GM19328 (cell line): ENCODE data around the gene CIZ1.
"Not testable (repeated sequence)": the region's sequence is repeated elsewhere in the genome, so short reads cannot be mapped to it uniquely, and the experiment has no call there.

Experiments
- ATAC-seq: cut with Tn5 transposase; IDR thresholded peaks from one replicate; pipeline ENCODE4 v1.9.1; 2021; ENCODE audit warnings: mild to moderate bottlenecking, moderate library complexity; ENCODE audit not compliant: unreplicated experiment

CIZ1 gene

DNA sequence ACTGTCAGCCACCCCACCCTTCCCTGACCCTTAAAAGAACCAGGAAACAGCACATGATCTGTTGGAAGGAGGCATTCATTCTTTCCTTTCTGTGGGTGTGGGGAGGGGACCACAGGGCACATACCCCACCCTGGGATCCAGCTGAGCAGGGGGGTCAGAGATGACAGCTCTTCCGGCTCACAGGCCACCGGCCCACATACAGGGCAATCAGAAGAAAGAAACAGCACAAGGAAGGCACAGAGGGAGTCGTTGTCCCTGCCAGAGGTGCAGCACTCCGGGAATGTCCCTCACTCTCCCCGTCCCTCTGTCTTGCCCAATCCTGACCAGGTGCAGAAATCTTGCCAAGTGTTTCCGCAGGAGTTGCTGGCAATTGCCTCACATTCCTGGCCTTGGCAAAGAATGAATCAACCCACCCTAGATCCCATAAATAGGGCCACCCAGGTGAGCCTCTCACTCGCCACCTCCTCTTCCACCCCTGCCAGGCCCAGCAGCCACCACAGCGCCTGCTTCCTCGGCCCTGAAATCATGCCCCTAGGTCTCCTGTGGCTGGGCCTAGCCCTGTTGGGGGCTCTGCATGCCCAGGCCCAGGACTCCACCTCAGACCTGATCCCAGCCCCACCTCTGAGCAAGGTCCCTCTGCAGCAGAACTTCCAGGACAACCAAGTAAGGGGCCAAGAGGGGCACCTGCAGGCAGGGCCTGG lies 42.2 kb downstream of the CIZ1 start, which contains the start of gene LCN2:
Gene LCN2, plus strand, starts transcription at position 453 of the 701 bp plus-strand sequence. Its CDS starts 73 bp downstream, at position 526.
- no peak for ATAC-seq

DNA sequence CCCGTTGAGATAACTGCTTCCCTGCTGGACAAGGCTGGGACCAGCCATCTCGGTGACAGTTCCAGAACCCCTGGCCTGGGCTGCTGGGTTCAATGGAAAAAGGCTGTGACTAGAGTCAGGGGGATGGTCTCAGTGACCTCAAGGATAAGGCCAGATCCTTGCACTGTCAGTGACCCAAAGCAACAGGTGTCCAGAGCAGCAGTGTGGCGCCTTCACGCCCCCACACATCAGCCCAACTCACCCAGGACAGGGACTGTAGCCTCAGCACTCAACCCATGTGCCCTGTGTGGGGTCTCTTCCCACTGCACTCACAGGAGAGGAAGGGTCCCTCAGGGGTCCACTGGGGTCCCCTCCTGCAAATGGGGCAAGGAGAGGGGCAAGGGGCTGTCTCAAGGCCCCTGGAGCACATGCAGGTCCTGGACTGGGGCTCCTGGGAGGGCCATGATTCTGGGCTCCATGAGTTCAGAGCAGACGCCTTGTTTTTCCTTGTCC lies 42.8 kb downstream of the CIZ1 start:
- ATAC-seq: no peak

DNA sequence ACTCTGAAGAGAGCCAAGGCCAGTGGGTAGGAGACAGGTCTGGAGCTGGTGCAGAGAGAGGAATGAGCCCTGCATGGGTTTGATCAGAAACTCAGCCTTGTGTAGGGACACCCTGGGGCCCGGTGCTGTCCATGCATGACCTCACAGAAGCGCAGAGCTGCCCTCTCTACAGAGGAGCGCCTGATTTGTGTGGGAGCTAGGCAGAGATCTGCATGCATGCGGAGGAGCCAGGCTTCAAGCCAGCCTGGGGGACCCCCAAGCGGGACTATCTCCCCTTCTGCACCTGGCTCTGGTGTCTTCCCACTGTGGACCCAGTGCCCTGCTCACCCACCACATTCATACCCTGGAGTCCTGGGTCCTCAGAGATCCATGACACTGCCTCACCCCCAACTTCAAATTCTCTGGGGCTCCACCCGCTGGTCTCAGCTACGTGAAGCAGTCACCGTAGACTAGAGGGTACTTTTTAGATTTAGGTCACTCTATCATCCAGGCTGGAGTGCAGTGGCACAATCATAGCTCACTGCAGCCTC lies 44.7 kb downstream of the CIZ1 start:
- no peak for ATAC-seq

DNA sequence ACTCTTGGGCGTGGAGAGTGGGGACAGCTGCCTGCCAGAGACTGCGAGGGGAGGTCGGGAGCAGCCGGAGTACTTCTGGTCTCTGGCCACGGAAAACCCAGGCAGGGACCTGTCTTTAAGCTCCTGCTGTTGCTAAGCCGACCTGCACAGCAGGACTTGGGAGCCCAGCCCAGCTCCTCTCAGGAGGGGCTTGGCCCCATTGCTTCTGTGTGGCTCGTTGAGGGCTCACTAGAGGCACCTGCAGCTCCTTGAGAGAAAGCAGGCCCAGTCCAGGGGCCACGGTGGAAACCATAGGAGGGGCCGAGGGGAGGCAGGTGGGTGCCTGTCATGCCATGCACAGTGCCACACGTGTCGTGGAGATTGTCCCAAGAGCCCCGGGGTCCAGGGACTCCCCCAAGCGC lies 45.4 kb downstream of the CIZ1 start:
- ATAC-seq: no peak

DNA sequence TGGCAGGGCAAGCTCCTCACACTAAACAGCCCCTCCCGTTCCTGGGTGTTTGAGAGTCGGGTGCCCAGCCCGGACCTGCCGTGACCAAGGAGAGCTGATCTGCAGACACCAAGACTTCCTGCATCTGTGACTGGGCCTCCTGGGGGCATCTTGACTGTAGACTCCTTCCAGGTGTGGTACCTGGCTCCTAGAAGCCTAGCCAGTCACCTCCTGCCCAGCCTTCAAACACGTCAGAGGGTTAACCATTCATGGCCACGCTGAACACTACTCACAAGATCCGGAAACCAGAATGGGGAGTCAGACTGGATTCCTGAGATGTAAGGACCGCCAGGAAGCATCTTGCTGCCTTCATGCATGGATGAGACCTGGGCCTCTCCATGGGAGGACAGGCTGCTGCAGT lies 45.8 kb downstream of the CIZ1 start:
- ATAC-seq: no peak

DNA sequence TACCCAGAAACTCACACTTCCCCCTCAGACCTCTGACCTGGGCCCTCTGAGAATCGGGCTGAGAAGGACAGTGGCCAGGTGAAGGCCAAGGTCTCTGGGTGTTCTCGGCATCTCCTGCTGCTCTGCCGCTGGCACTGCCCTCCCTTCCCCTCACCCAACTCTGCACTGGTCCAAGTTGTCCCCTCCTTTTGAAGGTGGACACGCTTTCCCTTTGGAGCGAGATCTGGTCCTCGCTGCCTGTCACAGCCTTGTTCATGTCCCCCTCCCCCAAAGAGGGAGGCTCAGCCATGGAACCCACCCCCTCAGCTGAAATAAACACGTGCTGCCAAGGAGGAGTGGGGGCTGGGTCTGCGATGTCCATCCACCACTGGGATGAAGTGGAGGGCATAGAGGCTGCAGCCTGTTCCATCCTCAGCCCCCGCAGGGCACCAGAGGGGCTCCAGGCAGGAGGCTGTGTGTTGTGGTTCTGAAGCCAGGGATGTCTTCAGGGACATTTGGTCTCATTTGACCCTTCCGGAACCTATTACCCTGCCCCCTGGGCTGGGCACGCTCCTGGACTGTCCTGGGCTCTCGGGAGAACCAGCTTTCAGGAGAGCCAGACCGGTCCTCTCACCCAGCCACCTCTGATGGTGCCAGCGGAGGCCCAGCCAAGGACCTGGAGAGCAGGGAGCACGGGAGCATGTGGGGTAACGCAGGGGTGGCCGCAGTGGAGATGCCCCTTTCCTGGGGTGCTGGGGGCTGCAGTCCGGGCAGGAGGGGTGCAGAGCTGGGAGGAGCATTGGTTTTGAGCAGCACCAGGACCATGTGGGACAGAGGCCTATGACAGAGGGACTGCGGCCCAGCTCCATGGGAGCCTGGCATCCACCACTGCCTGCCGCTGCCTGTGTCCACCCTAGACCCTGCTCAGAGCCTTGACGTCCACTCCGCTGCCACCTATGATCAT lies 46.9 kb downstream of the CIZ1 start:
- no peak for ATAC-seq

DNA sequence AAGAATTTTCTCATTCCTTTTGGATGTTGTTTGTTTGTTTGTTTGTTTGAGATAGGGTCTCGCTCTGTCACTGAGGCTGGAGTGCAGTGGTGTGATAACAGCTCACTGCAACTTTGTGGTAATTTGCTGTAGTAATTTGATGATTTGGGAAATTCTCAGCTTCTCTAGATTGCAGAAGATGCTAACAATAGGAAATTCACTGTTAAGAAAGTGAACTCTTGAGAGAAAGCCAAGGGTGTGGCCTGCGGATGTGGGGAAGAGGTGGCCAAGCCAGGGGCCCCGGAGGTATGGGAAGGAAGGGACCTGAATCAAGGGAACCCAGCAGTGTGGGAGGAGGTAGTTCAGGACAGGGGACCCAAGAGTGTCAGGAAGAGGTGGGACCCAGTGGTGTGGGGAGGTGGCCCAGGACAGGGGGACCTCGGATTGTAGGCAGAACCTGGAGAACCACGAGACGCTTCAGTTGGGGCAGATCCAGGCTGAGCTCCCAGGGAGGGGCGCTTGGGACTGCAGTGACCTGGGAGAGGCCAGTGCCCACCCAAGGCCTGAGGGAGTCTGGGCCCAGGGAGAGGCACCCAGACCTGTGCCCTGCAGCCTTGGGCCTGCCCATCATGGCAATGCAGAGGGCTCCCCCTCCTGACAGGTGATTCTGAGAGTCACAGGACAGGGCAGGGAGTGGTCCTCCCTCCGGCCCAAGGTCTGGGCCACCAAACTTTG lies 47.7 kb downstream of the CIZ1 start:
- ATAC-seq: no peak

DNA sequence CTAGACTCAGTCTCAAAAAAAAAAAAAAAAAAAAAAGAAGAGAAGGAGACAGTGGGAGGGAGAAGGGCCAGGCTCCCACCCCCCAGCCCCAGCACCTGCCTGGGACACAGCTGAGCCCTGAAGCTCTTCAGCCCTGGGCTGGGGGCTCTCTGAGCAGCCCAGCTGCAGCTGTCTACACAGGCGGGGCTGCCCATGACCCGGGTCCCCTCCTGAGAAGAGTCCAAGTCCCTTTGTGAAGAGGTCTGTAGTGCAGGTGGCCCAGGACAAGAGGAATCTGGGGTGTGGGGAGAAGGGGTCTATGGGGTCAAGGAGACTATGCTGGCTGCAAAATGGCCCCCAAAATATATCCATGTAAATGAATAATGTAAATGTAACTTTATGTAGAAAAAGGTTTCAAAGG lies 48.8 kb downstream of the CIZ1 start:
- ATAC-seq: no peak

DNA sequence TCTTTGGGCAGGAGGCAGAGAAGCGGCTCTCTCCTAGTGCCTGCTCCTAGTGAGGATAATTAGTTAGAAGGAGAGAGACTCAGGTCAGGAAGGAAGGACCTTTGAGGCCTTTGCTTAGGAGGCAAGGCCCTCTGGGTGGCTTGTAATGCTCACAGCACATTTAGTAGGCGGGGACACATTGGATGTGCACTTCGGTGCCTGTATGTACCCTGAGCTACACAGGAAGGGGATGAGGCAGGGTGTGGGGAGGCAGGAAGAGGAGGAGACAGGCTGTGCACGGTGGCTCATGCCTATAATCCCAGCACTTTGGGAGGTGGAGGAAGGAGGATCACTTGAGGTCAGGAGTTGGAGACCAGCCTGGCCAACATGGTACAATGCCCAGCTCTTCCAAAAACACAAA lies 49.3 kb downstream of the CIZ1 start:
- ATAC-seq: no peak

DNA sequence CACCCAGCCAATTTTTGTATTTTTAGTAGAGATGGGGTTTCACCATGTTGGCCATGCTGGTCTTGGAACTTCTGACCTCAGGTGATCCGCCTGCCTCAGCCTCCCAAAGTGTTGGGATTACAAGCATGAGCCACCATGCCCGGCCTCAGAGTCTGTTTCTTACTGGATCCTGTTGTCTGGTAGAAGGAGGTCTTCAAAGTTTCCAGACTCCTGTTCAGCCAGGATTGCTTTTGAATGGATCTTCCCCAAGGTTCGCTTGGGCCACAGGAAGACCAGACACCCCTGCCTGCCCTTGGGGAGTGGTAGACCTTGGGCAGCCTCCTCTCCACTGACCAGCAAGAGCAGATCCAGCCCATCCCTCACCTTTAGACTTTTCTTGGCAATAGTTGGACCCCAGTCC lies 49.8 kb downstream of the CIZ1 start:
- ATAC-seq: no peak

DNA sequence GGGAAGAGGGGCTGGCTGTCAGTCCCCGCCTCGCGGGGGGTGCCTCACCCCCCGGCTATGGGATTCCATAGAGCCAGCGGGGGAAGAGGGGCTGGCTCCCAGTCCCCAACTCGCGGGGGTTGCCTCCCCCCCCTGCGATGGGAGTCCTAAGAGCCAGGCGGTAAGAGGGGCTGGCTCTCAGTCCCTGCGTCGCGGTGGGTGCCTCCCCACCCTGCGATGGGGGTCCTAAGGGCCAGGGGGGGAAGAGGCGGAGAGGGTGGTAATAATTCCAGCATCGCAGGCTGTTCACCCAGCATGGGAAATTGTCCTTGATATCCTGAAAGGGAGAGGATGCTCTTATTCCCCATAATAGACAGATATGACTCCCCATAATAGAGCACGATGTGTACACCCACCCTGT lies 51.8 kb downstream of the CIZ1 start:
- ATAC-seq: no peak

DNA sequence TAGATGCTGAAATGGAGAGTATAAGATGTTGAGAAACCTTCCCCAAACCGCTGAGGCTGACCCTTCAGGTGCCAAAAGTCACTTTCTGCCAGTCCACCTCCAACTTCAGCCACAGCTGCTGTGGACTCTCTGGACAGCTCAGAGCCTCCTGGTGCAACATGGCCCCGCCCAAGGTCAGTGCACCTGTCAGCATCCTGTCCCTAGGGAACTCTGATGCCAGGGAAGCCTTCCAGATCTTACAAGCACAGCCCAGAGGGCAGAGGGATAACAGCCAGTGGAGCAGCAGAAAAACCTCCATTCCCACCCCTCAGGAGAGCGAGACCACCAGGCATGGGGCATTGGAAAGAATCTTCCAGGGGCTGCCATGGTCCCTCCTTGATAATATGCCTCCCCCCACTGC lies 53.4 kb downstream of the CIZ1 start:
- no peak for ATAC-seq

DNA sequence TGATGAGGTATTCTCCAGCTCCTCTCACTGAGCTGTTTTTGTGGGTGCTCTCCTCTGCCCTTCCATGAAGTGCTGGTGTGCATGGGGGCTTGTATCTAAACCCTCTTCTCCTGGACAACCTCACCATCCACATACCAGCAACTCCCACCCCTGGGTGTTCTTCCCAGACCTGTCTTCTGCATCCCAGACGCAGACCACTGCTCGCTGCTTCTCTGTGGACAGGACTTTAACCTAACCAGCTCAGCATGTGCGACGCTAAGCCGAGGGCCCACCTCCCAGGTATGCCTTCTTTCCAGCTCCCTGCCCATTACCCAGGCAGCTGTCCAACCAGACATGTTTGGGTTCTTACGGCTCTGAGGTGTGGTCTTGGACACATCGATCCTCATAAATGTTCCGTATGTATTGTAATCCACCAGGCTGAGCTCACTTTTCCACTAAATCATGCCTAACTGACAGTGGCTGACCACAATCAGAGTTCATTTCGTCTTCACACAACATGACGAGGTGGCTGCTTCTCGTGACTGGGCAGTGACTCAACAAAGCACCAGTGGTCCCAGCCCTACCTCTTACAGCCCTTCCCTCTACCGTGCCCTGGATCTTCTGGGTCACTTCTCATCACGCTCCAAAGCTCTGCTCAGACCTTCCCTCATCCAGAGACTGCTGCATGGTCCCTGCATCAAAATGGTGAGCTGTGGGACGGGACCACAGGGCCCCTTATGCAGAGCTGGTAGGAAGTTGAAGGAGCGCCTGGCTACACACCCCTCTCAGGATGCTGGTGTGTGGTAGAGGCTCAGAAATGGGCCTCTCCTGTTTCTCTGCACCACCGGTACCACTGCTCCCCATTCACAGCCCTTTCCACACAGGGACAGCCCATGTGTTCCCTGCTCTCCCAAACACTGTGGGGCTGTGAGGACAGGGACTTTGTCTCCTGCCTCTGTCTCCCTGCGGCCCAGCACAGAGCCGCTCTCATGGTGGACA lies 54.3 kb downstream of the CIZ1 start:
- ATAC-seq: no peak

DNA sequence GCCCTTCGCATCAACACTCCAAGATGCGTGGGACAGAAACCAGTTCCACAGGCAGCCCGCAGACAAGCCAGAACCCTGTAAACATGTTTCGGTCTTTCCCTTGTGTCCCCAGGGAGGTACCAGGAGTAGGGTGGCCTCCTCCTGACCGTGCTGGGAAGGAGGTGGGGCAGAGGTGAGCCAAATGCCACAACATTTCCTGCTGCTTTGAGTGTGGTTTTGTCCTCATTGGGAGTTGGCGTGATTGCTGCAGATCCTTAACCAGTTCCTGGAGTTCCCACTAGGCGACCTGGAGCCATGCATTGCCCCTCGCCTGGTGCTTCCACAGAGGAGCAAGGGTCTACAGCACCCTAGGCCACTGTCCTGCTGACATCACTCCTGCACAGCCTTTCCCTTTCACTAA lies 55.8 kb downstream of the CIZ1 start:
- not testable (repeated sequence) for ATAC-seq

DNA sequence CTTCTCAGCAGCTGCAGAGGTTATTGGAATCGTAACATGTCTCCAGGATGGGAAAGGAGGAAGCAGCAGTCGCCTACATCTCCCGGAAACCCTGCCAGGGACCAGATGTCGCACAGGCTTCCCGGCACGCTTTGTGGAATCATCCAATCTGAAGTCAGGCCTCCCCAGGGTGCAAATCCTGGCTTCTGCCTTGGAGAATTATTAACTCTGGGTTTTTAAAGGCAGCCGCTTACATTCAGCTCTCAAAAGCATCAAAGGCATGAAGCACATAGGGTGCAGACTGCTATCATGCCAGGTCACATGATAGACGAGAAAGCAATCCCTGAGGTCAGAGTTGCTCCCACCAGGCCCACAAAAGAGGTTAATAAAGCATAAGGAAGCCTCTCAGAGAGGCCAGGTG lies 59.2 kb downstream of the CIZ1 start:
- ATAC-seq: not testable (repeated sequence)

DNA sequence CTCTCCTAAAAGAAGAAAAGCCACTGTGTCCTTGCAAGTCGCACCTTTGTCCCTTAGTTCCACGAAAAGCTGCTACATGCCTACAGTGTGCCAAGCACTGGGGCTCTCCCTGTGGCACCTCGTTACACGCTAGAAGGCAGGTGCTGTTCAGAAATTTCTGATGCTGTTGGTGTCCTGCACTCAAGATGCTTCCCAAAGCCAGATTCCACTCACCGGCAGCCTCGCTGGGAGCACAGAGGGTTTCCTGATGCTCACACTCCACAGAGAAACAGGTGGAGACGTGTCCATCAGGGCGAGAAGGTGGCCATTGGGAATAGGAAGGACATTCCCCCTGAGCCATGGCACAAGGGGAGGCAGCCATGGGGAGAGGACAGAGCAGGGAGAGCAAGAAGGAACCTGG lies 60.0 kb downstream of the CIZ1 start:
- ATAC-seq: not testable (repeated sequence)

DNA sequence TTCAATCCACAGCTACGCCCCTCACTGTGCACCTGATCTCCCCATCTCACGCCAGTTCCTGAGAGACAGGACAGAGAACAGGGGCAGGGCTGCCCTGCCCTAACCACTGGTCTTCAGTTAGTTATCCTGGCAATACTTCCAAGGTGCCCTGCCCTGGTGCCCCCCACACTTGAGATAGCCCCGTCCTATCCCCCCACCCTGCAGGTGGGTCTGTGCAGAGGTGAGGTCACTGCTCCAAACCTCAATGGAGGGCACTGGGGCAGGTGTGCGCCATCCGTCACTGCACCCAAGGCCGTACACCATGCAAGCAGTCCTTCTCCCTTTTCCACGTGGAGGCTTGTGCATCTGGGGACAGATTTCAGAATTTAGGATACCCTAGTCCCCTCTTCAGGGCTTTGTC lies 60.7 kb downstream of the CIZ1 start:
- ATAC-seq: not testable (repeated sequence)

DNA sequence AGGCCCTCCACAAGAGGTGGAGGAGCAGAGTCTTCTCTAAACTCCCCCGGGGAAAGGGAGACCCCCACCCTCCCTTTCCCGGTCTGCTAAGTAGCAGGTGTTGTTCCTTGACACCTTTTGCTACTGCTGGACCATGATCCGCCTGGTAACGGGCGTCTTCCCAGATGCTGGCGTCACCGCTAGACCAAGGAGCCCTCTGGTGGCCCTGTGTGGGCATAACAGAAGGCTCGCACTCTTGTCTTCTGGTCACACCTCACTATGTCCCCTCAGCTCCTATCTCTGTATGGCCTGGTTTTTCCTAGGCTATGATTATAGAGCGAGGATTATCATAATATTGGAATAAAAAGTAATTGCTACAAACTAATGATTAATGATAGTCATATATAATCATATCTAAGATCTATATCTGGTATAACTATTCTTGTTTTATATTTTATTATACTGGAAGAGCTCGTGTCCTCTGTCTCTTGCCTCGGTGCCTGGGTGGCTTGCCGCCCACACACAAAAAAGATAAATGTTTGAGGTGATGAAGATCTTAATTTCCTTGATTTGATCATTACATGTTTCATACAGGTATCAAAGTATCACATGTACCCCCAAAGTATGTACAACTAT lies 61.3 kb downstream of the CIZ1 start:
- not testable (repeated sequence) for ATAC-seq

DNA sequence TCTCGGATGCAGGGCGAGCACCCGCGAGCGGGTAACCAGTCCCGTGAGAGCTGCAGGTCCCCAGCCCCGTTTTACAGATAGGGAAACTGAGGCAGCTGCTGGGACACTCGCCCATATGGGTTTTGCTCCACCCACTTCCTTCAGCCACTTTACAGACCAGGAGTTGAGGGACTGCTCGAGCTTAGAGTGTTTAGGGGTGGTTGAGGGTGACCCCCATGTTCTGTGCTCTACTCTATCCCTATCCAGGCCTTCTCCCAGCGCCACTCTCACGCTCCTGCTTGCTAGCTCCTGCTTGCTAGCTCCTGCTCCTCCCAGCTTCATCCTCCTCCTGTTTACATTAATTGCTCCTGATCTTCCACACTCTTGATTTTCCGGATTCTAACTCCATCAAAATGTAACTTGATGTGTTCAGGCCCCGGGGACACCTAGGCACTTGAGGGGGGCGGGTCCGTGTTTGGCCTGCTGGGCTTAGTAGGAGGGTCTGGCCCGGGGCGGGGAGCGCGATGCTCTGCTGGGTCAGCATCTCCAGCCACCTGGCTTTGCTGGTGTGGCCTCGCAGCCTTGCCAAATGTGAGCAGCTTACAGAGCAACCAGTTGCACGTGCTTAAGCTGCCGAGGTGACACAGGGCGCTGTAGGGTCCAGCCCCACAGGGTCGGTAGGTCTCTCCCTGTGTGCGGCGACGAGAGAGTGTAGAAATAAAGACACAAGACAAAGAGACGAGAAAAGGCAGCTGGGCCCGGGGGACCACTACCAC lies 62.4 kb downstream of the CIZ1 start:
- ATAC-seq: no peak
